DMS53 treated with DMSO at 0.1 percent for 48 hours (cell line): Measurements from ENCODE around the gene GPR161.
A peak's percentile ranks its signal among the peaks of the same experiment; 100 is the strongest.

Experiments used
- DNase-seq: peaks from one replicate; lab custom pipeline; 2025; ENCODE audit not compliant: unreplicated experiment; lab: John Stamatoyannopoulos, UW

GPR161 gene

GRCh38 chr1:168112673-168113305, 23.9 kb downstream of the GPR161 start:
- peak; percentile 33 for DNase-seq

- DNase-seq, result no peak
Measured at GRCh38 chr1:168110896-168111545, 25.7 kb downstream of the GPR161 start.

- no peak for DNase-seq
Measured at GRCh38 chr1:168106274-168106673, 30.5 kb downstream of the GPR161 start.

GRCh38 chr1:168105846-168106245, 30.9 kb downstream of the GPR161 start:
- no peak for DNase-seq

- no peak for DNase-seq
Measured at GRCh38 chr1:168104535-168104934, 32.2 kb downstream of the GPR161 start.

GRCh38 chr1:168102487-168102886, 34.2 kb downstream of the GPR161 start:
- DNase-seq, result no peak

GRCh38 chr1:168101336-168101735, 35.4 kb downstream of the GPR161 start:
- DNase-seq, result no peak

- no peak for DNase-seq
Measured at GRCh38 chr1:168100315-168101002, 36.3 kb downstream of the GPR161 start.

- DNase-seq, result no peak
Measured at GRCh38 chr1:168099337-168099801, 37.4 kb downstream of the GPR161 start.

- DNase-seq, result no peak
Measured at GRCh38 chr1:168098534-168099320, 38.0 kb downstream of the GPR161 start.

GRCh38 chr1:168097921-168098528, 38.7 kb downstream of the GPR161 start:
- no peak for DNase-seq

GRCh38 chr1:168096296-168097165, 40.2 kb downstream of the GPR161 start:
- no peak for DNase-seq

GRCh38 chr1:168095476-168095875, 41.3 kb downstream of the GPR161 start:
- no peak for DNase-seq

GRCh38 chr1:168093616-168094015, 43.1 kb downstream of the GPR161 start:
- no peak for DNase-seq

- DNase-seq, result no peak
Measured at GRCh38 chr1:168092566-168093355, 44.0 kb downstream of the GPR161 start.

- no peak for DNase-seq
Measured at GRCh38 chr1:168091720-168092550, 44.8 kb downstream of the GPR161 start.

- no peak for DNase-seq
Measured at GRCh38 chr1:168091063-168091462, 45.7 kb downstream of the GPR161 start.

- no peak for DNase-seq
Measured at GRCh38 chr1:168090395-168090794, 46.3 kb downstream of the GPR161 start.
